Germinal center (tissue), 1 donor: ENCODE results near the gene USP15.

Experiments used
- DNase-seq: peaks from one replicate; pipeline ENCODE4 v3.0.0; 2012; ENCODE audit warnings: mixed read lengths, low spot score

USP15 gene

GRCh38 chr12:62258231-62258630 lies 2.0 kb upstream of the USP15 start:
- DNase-seq: no peak

- peak; percentile 3 for DNase-seq
These were observed 1.1 kb upstream of the USP15 start for GRCh38 chr12:62258941-62259630.

- DNase-seq: no peak
These were observed 592 bp upstream of the USP15 start for GRCh38 chr12:62259631-62259992.

- DNase-seq: peak; percentile 70
These were observed 804 bp downstream of the USP15 start for GRCh38 chr12:62260733-62261683.

GRCh38 chr12:62261876-62262517 lies 1.8 kb downstream of the USP15 start:
- no peak for DNase-seq

GRCh38 chr12:62263232-62263631 lies 3.0 kb downstream of the USP15 start:
- DNase-seq: no peak

- no peak for DNase-seq
These were observed 3.8 kb downstream of the USP15 start for GRCh38 chr12:62263966-62264365.

GRCh38 chr12:62264706-62265105 lies 4.5 kb downstream of the USP15 start:
- peak; percentile 4 for DNase-seq

- DNase-seq: no peak
These were observed 5.3 kb downstream of the USP15 start for GRCh38 chr12:62265511-62265910.

GRCh38 chr12:62267026-62267425 lies 6.8 kb downstream of the USP15 start:
- no peak for DNase-seq

GRCh38 chr12:62267480-62267879 lies 7.3 kb downstream of the USP15 start:
- no peak for DNase-seq

- DNase-seq: no peak
These were observed 8.8 kb downstream of the USP15 start for GRCh38 chr12:62268956-62269355.

GRCh38 chr12:62269464-62270228 lies 9.4 kb downstream of the USP15 start:
- no peak for DNase-seq

GRCh38 chr12:62270384-62270783 lies 10.2 kb downstream of the USP15 start:
- no peak for DNase-seq

GRCh38 chr12:62270872-62271271 lies 10.7 kb downstream of the USP15 start:
- no peak for DNase-seq

GRCh38 chr12:62272936-62273552 lies 12.8 kb downstream of the USP15 start:
- no peak for DNase-seq

- no peak for DNase-seq
These were observed 13.6 kb downstream of the USP15 start for GRCh38 chr12:62273724-62274380.

- DNase-seq: no peak
These were observed 17.8 kb downstream of the USP15 start for GRCh38 chr12:62278022-62278421.

- no peak for DNase-seq
These were observed 18.9 kb downstream of the USP15 start for GRCh38 chr12:62279058-62279457.

GRCh38 chr12:62279961-62280360 lies 19.8 kb downstream of the USP15 start:
- no peak for DNase-seq
